Natural killer cell (primary cell): ENCODE measurements around the gene CCDC190. TPM values are rescaled to one million over a fixed set of nuclear protein-coding genes. Genes with fewer than 3 reads are reported as not detected.

Experiments
- ATAC-seq, 3 donors: fragments of 150-1000 bp in 2 of 3; fragments of 200-7000 bp in 1 of 3; cut with Tn5 transposase; 1 replicate in 1 of 3; 2 replicates in 2 of 3; pipeline ENCODE4 v1.10.0; 2021; ENCODE audit warnings: mild to moderate bottlenecking in 2 of 3, moderate library complexity in 2 of 3
- DNase-seq, 2 donors: peaks; one replicate each; pipeline versions ENCODE4 v3.0.0 to v3.0.0-alpha.2; 2013 to 2021; ENCODE audit warnings: mixed read lengths in 1 of 2
- H3K27ac ChIP-seq: one replicate; pipeline ENCODE4 v1.5.1; 2013; ENCODE audit warnings: mild to moderate bottlenecking, low read length
- H3K27me3 ChIP-seq: one replicate; pipeline ENCODE4 v1.6.1; 2013; ENCODE audit warnings: low read length; ENCODE audit not compliant: control insufficient read depth, insufficient read depth
- H3K36me3 ChIP-seq: one replicate; pipeline ENCODE4 v1.6.1; 2013; ENCODE audit warnings: low read length; ENCODE audit not compliant: control insufficient read depth, insufficient read depth
- H3K4me1 ChIP-seq: one replicate; pipeline ENCODE4 v1.6.1; 2013; ENCODE audit warnings: low read length; ENCODE audit not compliant: control insufficient read depth, insufficient read depth
- H3K4me3 ChIP-seq: one replicate; pipeline ENCODE4 v1.5.1; 2013; ENCODE audit warnings: low read length
- H3K9me3 ChIP-seq: one replicate; pipeline ENCODE4 v1.6.1; 2013; ENCODE audit warnings: low read length; ENCODE audit not compliant: control insufficient read depth, insufficient read depth
- H3K27ac Mint-ChIP-seq, 2 donors: one replicate each; pipeline ENCODE4 v1.8.0; 2022; ENCODE audit warnings: mild to moderate bottlenecking in 2 of 2, mixed read lengths in 2 of 2, moderate library complexity in 1 of 2
- H3K27me3 Mint-ChIP-seq, 2 donors: one replicate each; pipeline ENCODE4 v1.8.0; 2022; ENCODE audit warnings: low read depth in 2 of 2, mixed read lengths in 2 of 2
- H3K36me3 Mint-ChIP-seq: one replicate; pipeline ENCODE4 v1.8.0; 2022; ENCODE audit warnings: mixed read lengths
- H3K4me1 Mint-ChIP-seq, 2 donors: one replicate each; pipeline ENCODE4 v1.8.0; 2022; ENCODE audit warnings: mixed read lengths in 2 of 2
- H3K4me3 Mint-ChIP-seq: one replicate; pipeline ENCODE4 v1.8.0; 2022; ENCODE audit warnings: mild to moderate bottlenecking, moderate library complexity, mixed read lengths
- H3K9me3 Mint-ChIP-seq, 2 donors: one replicate each; pipeline ENCODE4 v1.8.0; 2022; ENCODE audit warnings: mixed read lengths in 2 of 2
- WGBS: methylation state at CpG from one replicate; pipeline ENCODE4 v1.1.7; 2013; ENCODE audit warnings: missing lambda C conversion rate; ENCODE audit not compliant: insufficient coverage; 5-methylcytosine and 5-hydroxymethylcytosine counted together
- intact Hi-C: fragments of 100-400 bp; cut with micrococcal nuclease; formaldehyde crosslinking; loops from one replicate; pipeline ENCODE4 v1.14.2; 2022
- total RNA-seq, 4 donors: library from RNA; stranded (reverse); fragments of 120-200 nt in 1 of 4; gene quantifications; one replicate each; pipeline versions ENCODE4 v1.2.3 to v1.2.4, GENCODE V29; 2013 to 2022
- TF ChIP-seq, protein P1 (sequence below): fragments of 200-600 bp; IDR thresholded peaks from one replicate; pipeline ENCODE4 v1.8.0; 2022; ENCODE audit warnings: antibody characterized with exemption

Gene CCDC190
- total RNA-seq, 3 donors from 2014 or later (not counting 1 experiment from before 2014, with no cell fraction given): not detected

DNA sequence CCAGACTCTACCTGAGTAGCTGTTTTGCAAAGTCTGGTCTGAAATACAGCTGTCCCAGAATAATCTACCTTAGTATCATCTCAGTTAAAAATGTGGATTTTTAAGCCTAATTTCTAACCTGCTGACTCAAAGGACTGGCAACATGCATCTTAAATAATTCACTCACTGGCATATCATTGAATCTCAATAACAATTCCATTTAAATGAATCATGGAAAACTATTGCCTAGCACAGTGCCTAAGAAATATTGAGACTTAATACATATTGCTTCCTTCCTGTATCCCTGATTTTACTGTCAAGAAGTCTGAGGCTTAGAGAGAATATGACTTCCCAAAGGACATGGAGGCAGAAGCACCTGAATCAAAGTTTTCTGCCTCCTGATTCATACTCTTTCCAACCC lies 3.1 kb downstream of the CCDC190 start:
- Mint-ChIP-seq H3K36me3 (no peaks in the 10 kb centered on the region), H3K27ac (no peak overlapping the region), H3K4me1 (no peaks in the 10 kb centered on the region), H3K4me3 (no peak overlapping the region), H3K9me3 (no peaks in the 10 kb centered on the region), H3K27me3 (peaks cover 22 to 28% of the 10 kb centered on the region in 2 donors)
- no peaks in the 10 kb centered on the region for H3K36me3 ChIP-seq
- no peak overlapping the region for H3K4me3 ChIP-seq
- ATAC-seq (no peak), DNase-seq (no peak)
- TF ChIP-seq, protein P1, sequence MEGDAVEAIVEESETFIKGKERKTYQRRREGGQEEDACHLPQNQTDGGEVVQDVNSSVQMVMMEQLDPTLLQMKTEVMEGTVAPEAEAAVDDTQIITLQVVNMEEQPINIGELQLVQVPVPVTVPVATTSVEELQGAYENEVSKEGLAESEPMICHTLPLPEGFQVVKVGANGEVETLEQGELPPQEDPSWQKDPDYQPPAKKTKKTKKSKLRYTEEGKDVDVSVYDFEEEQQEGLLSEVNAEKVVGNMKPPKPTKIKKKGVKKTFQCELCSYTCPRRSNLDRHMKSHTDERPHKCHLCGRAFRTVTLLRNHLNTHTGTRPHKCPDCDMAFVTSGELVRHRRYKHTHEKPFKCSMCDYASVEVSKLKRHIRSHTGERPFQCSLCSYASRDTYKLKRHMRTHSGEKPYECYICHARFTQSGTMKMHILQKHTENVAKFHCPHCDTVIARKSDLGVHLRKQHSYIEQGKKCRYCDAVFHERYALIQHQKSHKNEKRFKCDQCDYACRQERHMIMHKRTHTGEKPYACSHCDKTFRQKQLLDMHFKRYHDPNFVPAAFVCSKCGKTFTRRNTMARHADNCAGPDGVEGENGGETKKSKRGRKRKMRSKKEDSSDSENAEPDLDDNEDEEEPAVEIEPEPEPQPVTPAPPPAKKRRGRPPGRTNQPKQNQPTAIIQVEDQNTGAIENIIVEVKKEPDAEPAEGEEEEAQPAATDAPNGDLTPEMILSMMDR: no peak
- H3K27ac ChIP-seq: no peak overlapping the region
- H3K4me1 ChIP-seq: no peaks in the 10 kb centered on the region
- intact Hi-C loops: no loop called here
- H3K27me3 ChIP-seq: peaks cover 2% of the 10 kb centered on the region
- no peaks in the 10 kb centered on the region for H3K9me3 ChIP-seq

DNA sequence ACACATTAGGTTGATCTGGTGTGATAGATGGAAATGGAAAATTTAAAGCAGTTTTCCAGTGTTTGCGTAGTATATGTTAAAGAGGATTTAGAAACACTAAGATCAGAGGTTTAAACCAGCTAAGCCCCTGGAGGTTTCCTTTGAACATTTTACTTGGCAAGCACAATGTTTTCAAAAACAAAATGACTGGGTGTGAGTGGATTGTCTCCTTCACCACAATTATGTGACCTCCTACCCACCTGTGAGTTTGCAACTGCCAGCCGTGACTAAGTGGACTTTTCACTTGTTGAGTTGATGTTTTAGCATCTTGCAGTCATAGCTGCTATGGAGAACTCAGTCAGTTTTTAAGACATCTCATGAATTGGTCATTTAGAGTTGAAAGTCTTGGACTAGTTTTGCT lies 4.7 kb downstream of the CCDC190 start:
- Mint-ChIP-seq H3K4me3 (no peak overlapping the region), H3K36me3 (no peaks in the 10 kb centered on the region), H3K27ac (no peak overlapping the region), H3K9me3 (no peaks in the 10 kb centered on the region), H3K27me3 (peaks cover 18 to 26% of the 10 kb centered on the region in 2 donors), H3K4me1 (no peaks in the 10 kb centered on the region)
- Histone ChIP-seq H3K9me3 (no peaks in the 10 kb centered on the region), H3K27me3 (no peaks in the 10 kb centered on the region), H3K4me1 (no peaks in the 10 kb centered on the region), H3K27ac (no peak overlapping the region), H3K36me3 (no peaks in the 10 kb centered on the region), H3K4me3 (no peak overlapping the region)
- WGBS: 100% methylated on average over 1 of the region's 2 CpGs
- ATAC-seq (no peak), DNase-seq (no peak)
- intact Hi-C loops: no loop called here
- TF ChIP-seq, protein P1: no peak

DNA sequence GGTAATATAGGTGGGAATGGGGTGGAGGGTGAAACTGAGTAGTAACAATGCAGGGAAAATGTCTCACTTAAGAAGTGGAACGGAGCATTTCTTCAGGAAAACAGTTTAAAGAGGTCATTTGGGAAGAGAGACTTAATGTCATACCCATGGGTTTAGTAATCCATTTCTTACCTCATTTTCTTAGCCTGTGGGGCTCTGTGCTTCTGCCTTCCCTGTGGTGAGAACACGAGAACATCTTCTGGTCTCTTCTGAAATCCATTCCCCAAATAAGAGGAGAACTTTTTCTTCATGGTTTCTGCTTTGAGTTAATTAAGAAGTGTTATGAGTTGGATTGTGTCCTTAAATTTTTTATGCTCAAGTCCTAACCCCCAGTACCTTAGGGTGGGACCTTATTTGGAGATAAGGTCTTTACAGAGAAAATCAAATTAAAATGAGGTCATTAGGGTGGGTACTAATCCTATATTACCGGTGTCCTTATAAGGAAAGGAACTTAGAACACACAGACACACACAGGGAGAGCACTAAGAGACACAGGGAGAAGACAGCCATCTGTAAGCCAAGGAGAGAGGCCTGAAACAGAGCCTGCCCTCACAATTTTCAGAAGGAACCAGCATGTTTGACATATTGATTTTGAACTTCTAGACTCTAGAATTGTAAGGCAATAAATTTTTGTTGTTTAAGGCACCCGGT lies 5.4 kb downstream of the CCDC190 start:
- Histone ChIP-seq H3K27me3 (no peaks in the 10 kb centered on the region), H3K4me3 (no peak overlapping the region), H3K36me3 (no peaks in the 10 kb centered on the region), H3K4me1 (no peaks in the 10 kb centered on the region), H3K27ac (no peak overlapping the region), H3K9me3 (no peaks in the 10 kb centered on the region)
- intact Hi-C loops: no loop called here
- Mint-ChIP-seq H3K36me3 (no peaks in the 10 kb centered on the region), H3K27me3 (peaks cover 19 to 31% of the 10 kb centered on the region in 2 donors), H3K9me3 (no peaks in the 10 kb centered on the region), H3K4me1 (no peaks in the 10 kb centered on the region), H3K27ac (no peak overlapping the region), H3K4me3 (no peak overlapping the region)
- TF ChIP-seq, protein P1: no peak
- ATAC-seq: no peak
- WGBS: 90% methylated on average over 2 of the region's 4 CpGs
- no peak for DNase-seq
